DOHH2 (cell line): ENCODE results near the gene PLIN5.

Source experiments
- H3F3A ChIP-seq: fragments of 200-600 bp; sonication (generic), shearing (Covaris generic); 2 replicates; pipeline ENCODE4 v1.6.0; 2016; ENCODE audit warnings: antibody characterized with exemption, mild to moderate bottlenecking; ENCODE audit not compliant: control insufficient read depth, insufficient read depth
- H3K27ac ChIP-seq: fragments of 200-600 bp; sonication (generic); 2 replicates; pipeline ENCODE4 v1.5.1; 2014; ENCODE audit warnings: low read depth, mild to moderate bottlenecking, low read length, moderate library complexity
- H3K27me3 ChIP-seq: fragments of 200-600 bp; sonication (generic); 2 replicates; pipeline ENCODE4 v1.6.1; 2014; ENCODE audit warnings: mild to moderate bottlenecking, low read length, mixed read lengths; ENCODE audit not compliant: control insufficient read depth
- H3K36me3 ChIP-seq: fragments of 200-600 bp; sonication (generic); 2 replicates; pipeline ENCODE4 v1.6.1; 2014; ENCODE audit warnings: mild to moderate bottlenecking, low read length, moderate library complexity, mixed read lengths; ENCODE audit not compliant: control insufficient read depth
- H3K4me1 ChIP-seq: fragments of 200-600 bp; sonication (generic); 2 replicates; pipeline ENCODE4 v1.6.1; 2014; ENCODE audit warnings: mild to moderate bottlenecking, low read length, mixed read lengths; ENCODE audit not compliant: control insufficient read depth
- H3K4me2 ChIP-seq: fragments of 200-600 bp; sonication (generic); 2 replicates; pipeline ENCODE4 v1.6.0; 2014; ENCODE audit warnings: mild to moderate bottlenecking, low read length, moderate library complexity
- H3K4me3 ChIP-seq: fragments of 200-600 bp; sonication (generic); 2 replicates; pipeline ENCODE4 v1.5.1; 2014; ENCODE audit warnings: mild to moderate bottlenecking, low read length, mixed read lengths
- H3K79me2 ChIP-seq: fragments of 200-600 bp; sonication (generic); 2 replicates; pipeline ENCODE4 v1.6.1; 2014; ENCODE audit warnings: mild to moderate bottlenecking, low read length, mixed read lengths; ENCODE audit not compliant: control insufficient read depth
- H3K9me2 ChIP-seq: fragments of 200-600 bp; sonication (generic); replicated peaks from 2 replicates; pipeline ENCODE4 v1.6.1; 2014; ENCODE audit warnings: mild to moderate bottlenecking, low read length, mixed read lengths; ENCODE audit not compliant: control insufficient read depth
- H3K9me3 ChIP-seq: fragments of 200-600 bp; sonication (generic); 2 replicates; pipeline ENCODE4 v1.6.1; 2014; ENCODE audit warnings: antibody characterized with exemption, low read length, mixed read lengths; ENCODE audit not compliant: control insufficient read depth, insufficient read depth
- H4K20me1 ChIP-seq: fragments of 200-600 bp; sonication (generic); 2 replicates; pipeline ENCODE4 v1.6.0; 2014; ENCODE audit warnings: low read depth, mild to moderate bottlenecking, antibody characterized with exemption, low read length, moderate library complexity; ENCODE audit not compliant: control insufficient read depth, insufficient read depth
- EZH2phosphoT487 ChIP-seq: fragments of 200-600 bp; sonication (generic); IDR thresholded peaks from 2 replicates; pipeline ENCODE4 v1.6.1; 2017; ENCODE audit warnings: borderline replicate concordance, mild to moderate bottlenecking, antibody characterized with exemption, low read length, moderate library complexity, mixed read lengths
- TF ChIP-seq, protein P1 (sequence below): fragments of 200-600 bp; sonication (generic); IDR thresholded peaks from one replicate; pipeline ENCODE4 v1.5.1; 2014; ENCODE audit warnings: antibody characterized with exemption, mild to moderate bottlenecking, low read depth, low read length; ENCODE audit not compliant: poor library complexity, severe bottlenecking

The PLIN5 gene

GRCh38 chr19:4473011-4473762 lies 61.8 kb downstream of the PLIN5 start:
- H3K4me1 ChIP-seq: peaks cover 29% of the 10 kb centered on the region
- peaks cover 9% of the 10 kb centered on the region for H3F3A ChIP-seq
- H3K27ac ChIP-seq: no peak overlapping the region
- H3K4me2 ChIP-seq: peak overlapping the region; percentile 69
- TF ChIP-seq EZH2phosphoT487: no peak
- TF ChIP-seq, protein P1, sequence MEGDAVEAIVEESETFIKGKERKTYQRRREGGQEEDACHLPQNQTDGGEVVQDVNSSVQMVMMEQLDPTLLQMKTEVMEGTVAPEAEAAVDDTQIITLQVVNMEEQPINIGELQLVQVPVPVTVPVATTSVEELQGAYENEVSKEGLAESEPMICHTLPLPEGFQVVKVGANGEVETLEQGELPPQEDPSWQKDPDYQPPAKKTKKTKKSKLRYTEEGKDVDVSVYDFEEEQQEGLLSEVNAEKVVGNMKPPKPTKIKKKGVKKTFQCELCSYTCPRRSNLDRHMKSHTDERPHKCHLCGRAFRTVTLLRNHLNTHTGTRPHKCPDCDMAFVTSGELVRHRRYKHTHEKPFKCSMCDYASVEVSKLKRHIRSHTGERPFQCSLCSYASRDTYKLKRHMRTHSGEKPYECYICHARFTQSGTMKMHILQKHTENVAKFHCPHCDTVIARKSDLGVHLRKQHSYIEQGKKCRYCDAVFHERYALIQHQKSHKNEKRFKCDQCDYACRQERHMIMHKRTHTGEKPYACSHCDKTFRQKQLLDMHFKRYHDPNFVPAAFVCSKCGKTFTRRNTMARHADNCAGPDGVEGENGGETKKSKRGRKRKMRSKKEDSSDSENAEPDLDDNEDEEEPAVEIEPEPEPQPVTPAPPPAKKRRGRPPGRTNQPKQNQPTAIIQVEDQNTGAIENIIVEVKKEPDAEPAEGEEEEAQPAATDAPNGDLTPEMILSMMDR: no peak
- no peaks in the 10 kb centered on the region for H4K20me1 ChIP-seq
- H3K36me3 ChIP-seq: peaks cover 23% of the 10 kb centered on the region
- H3K9me3 ChIP-seq: no peaks in the 10 kb centered on the region
- peak overlapping the region; percentile 82 for H3K4me3 ChIP-seq
- no peaks in the 10 kb centered on the region for H3K27me3 ChIP-seq
- H3K9me2 ChIP-seq: no peaks in the 10 kb centered on the region
- peaks cover 33% of the 10 kb centered on the region for H3K79me2 ChIP-seq
